HG02852 (cell line): ENCODE results near the gene CXCR6.

Experiments
- ATAC-seq: cut with Tn5 transposase; IDR thresholded peaks from one replicate; pipeline ENCODE4 v1.9.1; 2021; ENCODE audit warnings: mild to moderate bottlenecking, moderate library complexity; ENCODE audit not compliant: unreplicated experiment

CXCR6 gene

DNA sequence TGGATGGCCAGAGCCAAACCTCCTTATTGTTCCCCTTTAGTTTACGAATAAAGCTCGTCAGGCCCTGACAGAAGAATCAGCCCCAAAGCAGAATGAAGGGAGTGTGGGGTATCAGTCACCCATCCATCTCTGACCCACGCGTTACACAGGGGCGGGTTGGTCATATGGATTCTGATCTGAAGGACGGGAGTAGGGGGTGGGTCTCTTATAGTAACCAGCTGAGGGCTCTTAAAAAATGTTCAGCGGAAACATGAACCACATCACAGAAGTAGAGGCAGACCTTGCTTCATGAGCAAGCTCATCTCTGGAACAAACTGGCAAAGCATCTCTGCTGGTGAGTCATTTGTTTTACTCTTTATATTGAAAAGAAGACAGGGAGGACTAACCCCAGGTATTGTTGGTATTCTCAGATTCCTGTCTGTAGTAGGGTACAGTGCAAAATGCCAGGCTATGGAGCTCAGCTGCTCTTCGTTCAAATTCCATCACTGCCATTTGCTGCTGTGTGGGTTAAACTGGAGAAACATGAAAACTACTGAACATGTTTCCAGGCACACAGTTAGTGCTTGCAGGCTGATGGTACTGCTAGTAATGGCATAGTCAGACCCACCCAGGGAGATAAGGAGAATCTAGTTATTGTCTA, at the start of gene CXCR6:
Gene CXCR6, plus strand, starts transcription at position 258 of the 640 bp plus-strand sequence. CDS start 3,018 bp downstream, outside the sequence.
- no peak for ATAC-seq

DNA sequence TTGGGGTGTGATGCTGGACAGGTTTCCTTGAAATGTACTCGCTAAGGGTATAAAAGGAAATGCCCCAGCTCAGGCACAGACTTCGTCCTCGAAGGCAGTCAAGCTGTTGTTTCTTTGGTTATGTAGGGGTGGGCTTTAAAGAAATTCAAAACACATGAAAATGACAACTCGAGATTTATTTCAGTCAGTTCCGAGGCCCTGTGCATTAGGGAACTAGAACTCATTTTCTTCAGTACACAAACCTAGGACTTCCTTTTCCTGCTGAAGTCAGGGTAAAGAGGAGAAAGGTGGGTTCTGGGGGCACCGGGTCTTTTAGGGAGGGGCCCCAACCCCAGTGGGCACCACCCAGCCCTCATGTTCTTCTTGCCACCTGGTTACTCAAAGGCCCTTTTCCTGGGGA, 49.2 kb upstream of the CXCR6 start:
- ATAC-seq: no peak

DNA sequence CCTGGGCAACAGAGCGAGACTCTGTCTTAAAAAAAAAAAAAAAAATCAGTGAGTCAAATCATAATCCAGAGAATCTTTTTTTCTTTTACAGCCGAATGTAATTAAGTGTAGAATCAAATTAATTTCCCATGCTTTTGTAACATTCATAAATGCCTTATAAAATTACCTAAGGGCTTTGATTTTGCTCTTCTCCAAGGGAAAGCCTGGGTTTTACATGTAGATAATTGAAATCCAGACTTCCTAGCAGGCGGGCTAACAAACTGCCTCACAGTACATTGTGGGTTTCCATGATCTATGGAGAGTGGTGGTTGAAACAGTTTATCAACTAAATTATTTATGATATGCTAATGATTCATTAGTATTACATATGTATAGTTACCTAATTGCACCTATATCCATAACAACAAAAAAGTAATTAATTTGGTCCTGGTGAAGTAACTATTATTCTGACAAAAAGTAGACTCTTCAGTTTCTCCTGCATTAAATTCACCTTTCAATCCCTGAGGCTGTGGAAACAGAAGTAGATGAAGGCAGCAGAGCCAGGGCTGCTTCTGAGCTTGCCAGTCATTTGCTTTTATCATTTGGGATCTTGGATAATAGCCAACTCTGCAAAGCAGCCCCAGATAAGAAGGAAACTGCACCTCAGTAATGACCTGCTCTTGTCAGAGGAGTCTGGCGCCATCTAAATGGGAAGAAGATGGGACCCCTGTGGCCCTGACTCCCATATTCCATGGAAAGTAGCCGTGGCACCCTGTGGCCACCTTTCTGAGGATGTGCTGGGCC, 47.4 kb upstream of the CXCR6 start:
- no peak for ATAC-seq

DNA sequence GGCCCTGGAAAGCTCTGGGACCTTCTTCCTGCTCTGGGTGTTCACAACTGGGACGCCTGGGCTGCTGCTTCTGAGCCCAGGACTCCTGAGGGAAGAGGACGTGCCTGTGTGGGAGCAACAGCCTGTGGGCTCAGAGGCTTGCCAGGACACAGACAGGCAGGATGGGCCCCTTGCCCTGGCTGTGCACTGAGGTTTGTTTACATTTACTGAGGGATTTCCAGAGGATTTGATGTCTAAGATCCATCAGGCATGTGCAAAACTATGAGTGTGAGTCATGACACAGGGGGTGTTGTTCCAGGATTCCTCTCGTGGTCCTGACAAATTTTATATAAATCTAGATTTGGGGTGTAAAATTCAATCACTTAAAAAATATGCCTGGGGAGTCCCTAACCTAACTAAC, 46.3 kb upstream of the CXCR6 start:
- ATAC-seq: no peak

GRCh38 chr3:45904931-45905330, 38.3 kb upstream of the CXCR6 start:
- peak; percentile 75 for ATAC-seq

- no peak for ATAC-seq
Observed at GRCh38 chr3:45905755-45906154, 37.5 kb upstream of the CXCR6 start.

DNA sequence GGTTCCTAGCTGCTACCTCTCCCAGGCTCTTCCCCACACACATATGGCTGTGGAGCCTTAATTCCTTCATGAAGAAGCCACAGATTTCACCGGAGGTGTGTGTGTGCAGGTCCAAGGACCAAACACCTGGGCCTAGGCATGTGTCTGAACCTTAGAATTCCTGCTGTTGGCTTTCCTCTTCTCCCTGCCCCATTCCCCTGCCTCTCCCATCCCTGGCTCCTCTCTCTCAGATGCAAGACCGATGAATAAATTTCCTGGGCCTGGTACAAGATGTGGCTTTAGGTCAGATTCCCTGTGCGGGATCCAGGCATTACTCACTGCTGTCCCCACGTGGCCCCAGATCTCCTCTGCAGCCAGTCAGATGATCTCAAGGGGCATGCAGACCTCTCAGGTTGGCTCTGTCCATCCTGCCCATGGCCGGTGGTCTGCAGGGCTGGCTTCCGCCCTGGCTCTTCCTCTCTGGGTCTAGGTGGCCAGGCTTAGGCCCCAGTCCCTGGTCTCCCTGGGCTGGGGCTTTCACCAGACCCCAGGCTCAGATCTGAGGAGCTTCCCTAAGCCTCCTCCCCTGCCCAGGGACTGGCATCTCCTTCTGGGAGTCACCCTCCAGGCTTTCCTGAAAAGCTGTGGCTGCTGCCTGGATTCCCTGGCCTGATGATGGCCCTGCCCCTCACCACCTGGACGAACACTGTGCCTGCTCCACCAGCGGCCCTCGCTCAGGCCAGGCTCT, 36.4 kb upstream of the CXCR6 start:
- ATAC-seq: no peak

DNA sequence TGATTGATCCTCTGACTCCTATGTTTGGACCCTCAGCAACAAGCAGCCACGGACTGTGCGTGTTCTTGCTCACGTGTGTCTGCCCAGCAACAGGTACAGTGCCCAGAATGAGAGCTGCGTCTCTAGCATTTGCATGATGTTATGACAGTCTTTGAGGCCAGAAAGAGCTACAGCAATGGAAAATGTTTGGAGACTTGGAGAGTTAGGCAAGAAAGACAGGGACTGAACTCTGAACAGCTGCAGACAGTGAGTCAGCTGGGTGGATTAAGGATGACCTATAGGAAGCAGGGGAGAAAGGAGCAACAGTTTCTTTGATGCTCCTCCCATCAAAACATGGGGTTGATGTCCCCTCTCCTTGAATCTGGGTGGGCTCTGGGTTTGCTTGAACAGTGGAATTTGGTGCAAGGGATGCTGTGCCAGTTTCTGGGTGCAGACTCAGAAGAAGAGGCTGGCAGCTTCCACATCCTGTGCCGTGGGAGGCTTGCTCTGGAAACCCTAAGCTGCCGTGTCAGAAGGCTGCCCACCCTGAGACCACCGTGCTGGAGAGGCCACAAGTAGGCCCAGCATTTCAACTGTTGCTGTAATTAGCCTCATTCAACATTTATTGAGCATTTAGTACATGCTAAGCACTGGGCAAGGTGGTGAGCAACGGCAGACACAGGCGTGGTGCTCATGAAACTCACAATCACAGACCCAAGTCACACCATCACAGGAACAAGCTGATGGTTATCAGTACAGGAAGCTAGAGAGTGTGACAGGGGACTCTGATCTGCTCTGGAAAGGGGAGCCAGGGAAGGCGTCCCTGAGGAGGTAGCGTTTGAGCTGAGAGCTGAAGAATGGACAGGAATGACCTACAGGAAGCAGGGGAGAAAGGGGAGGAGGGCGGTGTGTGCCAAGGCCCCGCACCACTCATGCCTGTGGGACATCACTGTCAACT, 35.2 kb upstream of the CXCR6 start:
- ATAC-seq: no peak

GRCh38 chr3:45908761-45909160, 34.5 kb upstream of the CXCR6 start:
- ATAC-seq: no peak

DNA sequence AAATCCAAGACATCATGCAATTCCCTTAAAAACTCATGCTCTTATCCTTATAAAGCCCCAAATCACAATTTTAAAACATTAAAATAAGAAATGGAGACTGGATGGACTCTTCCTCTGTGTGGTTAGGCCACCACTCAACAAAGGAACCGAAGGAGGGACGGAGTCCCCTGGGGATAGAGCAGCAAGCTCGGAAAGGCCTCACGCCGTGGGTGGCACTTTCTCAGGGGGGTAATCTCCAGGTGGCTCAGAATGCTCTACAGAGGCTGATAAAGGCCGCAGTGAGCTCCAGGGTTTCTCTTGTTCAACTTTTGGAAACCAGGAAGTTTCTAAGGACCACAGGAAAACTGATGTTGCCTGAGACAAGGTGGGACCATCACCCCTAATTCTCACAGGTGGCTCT, 33.7 kb upstream of the CXCR6 start:
- ATAC-seq: no peak

GRCh38 chr3:45910892-45911291, 32.4 kb upstream of the CXCR6 start:
- ATAC-seq: no peak

GRCh38 chr3:45911511-45912226, 31.6 kb upstream of the CXCR6 start:
- no peak for ATAC-seq

GRCh38 chr3:45912435-45912834, 30.8 kb upstream of the CXCR6 start:
- no peak for ATAC-seq

- ATAC-seq: no peak
Observed at GRCh38 chr3:45914362-45915058, 28.8 kb upstream of the CXCR6 start.

GRCh38 chr3:45915059-45915439, 28.2 kb upstream of the CXCR6 start:
- ATAC-seq: no peak

- ATAC-seq: peak; percentile 90
Observed at GRCh38 chr3:45915518-45916231, 27.6 kb upstream of the CXCR6 start.

- ATAC-seq: no peak
Observed at GRCh38 chr3:45917146-45917898, 25.9 kb upstream of the CXCR6 start.
